DMS53 treated with DMSO at 0.1 percent for 48 hours (cell line): ENCODE measurements around the gene FIGN.
A peak's percentile ranks its signal among the peaks of the same experiment; 100 is the strongest.

ENCODE experiments used
- DNase-seq: peaks from one replicate; lab custom pipeline; 2025; ENCODE audit not compliant: unreplicated experiment; lab: John Stamatoyannopoulos, UW

The FIGN gene

GRCh38 chr2:163735685-163736432, at the start of gene FIGN:
FIGN (minus strand) TSS chr2:163736008; CDS start chr2:163734927, 1,081 bp downstream.
- DNase-seq = peak; percentile 74

GRCh38 chr2:163785162-163785561, 49.4 kb upstream of the FIGN start:
- DNase-seq = no peak

DNA sequence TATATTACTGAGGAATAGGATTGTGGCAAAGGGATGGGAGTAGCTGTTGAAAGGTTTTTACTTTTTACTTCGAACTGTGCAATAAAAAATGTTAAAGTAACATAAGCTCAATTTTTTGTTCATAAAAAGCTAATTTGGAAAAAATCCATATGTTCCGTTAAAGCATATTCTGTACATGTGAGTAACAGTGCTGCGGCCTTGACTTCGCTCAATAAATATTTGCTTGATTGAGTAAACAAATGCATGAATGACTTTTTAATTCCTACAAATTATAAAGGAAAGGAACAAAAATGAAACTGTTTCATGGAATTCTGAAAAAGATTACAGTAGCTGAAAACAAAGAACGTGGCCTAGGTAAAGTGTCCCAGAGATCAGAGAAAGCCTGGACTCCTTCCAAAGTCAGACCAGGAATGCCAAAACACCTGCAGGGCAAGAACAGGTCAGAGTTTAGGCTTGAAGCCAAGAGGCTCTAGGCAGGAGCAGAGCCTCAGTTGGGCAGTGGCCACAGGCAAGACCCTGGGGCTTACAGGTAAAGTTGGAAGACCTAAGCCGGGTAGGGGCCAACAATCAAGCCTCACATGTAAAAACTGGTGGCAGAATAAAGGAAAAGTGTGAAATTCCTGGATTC, 44.3 kb upstream of the FIGN start:
- DNase-seq = peak; percentile 59

- DNase-seq = no peak
Measured at GRCh38 chr2:163778045-163778781, 42.4 kb upstream of the FIGN start.

DNA sequence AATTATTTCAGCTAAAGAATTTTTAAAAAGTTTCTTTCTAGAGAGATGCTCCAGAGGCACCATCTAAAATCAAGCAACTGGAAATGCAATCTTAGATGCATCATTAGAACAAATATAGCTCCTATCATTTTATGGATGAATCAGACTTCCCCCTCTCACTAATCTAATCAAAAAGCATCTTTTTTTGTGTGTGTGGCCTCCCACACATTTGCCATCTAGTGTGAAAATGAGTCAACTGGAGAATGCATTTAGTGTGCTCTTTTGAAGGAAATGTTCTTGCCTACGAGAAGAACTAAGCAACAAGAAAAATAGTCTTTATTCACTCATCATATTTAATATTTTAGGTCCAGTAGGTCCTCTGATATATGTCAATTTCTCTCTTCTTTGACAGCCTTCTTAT, 39.5 kb upstream of the FIGN start:
- DNase-seq = no peak

DNA sequence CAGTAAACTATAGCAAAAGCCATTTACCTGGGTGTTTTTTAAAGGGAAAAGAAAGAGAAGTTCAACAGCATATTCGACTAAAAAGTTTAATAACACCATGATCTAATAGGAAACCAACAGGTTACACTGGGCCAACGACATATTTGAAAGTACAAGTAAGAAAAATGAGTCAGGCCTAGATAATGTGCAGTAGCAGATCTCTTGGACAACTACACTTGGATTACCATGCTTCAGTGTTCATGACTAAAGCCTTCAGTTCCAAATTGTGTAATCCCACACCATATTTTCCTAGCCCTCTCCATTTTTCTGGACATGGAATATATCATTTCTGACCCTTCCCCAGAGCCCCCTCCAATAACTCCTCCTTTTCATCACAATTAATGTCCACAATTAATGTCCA, 39.1 kb upstream of the FIGN start:
- DNase-seq = no peak

- no peak for DNase-seq
Measured at GRCh38 chr2:163773276-163773675, 37.5 kb upstream of the FIGN start.

GRCh38 chr2:163771596-163771995, 35.8 kb upstream of the FIGN start:
- no peak for DNase-seq

GRCh38 chr2:163768881-163769695, 33.3 kb upstream of the FIGN start:
- no peak for DNase-seq

GRCh38 chr2:163767097-163767496, 31.3 kb upstream of the FIGN start:
- DNase-seq = no peak

DNA sequence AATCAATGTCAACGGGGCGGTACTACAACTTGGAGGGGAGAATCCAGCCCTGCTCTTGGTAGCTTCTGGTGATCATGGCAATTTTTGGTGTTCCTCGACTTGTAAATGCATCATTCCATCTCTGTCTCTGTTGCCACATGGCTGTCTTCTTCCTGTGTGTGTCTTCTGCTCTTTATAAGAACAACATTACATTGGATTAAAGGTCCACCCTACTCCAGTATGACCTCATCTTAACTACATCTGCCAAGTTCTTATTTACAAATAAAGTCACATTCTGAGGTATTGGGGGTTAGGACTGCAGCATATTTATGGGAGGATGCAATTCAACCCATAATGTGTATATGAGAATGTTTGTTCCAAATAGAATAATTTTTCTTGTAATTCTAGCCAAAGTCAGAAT, 28.8 kb upstream of the FIGN start:
- DNase-seq = no peak

- DNase-seq = no peak
Measured at GRCh38 chr2:163759013-163759412, 23.2 kb upstream of the FIGN start.

DNA sequence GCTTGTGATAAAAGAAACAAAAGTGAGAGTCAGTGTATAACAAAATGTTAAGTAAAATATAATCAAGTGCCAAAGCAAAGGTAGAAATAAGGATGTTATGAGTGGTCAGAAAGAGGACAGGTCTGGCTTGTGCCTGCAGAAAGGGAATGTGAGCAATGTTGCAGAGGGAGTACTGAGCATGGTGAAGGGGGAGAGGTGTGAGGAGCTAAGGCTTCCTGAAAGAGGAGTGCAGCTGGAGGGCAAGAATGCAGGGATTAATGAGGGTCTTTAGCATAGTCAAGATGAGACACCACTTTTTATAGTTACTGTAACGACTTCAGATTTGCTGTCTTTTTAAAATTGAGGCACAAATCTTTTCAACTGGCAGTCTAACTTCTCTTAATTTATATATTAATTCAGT, 22.0 kb upstream of the FIGN start:
- no peak for DNase-seq

GRCh38 chr2:163756588-163756987, 20.8 kb upstream of the FIGN start:
- DNase-seq = no peak

DNA sequence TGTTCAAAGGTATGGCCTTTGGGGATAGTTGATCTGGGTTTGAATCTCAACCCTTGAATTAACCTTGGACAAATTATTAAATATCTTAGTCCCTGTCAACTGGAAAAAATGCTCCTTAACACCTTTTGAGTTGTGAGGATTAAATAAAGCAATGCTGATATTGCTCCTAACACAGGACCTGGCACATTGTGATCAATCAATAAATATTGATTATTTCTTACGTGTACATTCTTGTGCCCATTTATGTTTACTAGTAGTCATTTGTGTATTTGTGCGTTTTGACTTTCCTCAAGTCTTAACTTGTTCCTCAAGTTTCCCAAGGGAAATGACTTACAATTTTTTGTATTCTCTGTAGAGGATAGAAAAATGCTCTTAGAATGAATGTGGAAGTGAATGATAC, 19.6 kb upstream of the FIGN start:
- no peak for DNase-seq

DNA sequence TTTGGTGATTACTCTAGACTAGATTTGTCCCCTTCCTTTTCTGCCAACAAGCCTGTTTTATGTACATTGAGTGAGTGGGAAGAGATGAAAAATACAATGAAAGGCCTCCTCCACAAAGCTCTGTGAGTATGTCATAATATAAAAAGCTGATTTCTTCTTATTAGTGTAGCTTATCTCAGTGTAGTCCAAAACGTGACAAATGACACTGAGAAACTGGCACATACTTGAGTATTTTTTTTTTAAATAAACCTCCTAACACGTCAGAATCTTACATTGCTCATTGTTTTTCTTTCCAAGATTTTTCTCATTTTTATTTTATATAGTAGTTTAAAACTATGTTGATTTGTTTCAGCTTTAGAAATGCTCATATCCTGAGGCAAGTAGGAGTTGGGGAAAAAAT, 17.9 kb upstream of the FIGN start:
- DNase-seq = no peak

GRCh38 chr2:163752267-163752666, 16.5 kb upstream of the FIGN start:
- no peak for DNase-seq

DNA sequence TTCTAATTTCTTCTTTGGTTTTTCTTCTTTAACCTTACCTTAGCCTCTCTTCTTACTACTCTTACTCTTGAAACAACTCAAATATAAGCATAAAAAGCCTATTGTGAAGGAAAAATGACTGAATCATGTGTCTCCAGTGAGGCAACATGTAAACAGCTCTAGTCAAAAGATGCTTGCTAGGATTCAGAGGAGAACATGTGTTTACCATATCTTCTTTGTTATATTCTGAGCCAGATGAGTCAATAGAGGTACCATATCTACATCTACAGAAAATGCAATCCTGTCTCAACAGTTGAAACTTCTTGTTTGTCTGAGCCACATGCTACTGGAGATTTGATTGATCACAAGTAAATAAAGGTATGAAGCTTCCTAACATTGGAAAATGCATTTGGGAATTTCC, 15.9 kb upstream of the FIGN start:
- no peak for DNase-seq

DNA sequence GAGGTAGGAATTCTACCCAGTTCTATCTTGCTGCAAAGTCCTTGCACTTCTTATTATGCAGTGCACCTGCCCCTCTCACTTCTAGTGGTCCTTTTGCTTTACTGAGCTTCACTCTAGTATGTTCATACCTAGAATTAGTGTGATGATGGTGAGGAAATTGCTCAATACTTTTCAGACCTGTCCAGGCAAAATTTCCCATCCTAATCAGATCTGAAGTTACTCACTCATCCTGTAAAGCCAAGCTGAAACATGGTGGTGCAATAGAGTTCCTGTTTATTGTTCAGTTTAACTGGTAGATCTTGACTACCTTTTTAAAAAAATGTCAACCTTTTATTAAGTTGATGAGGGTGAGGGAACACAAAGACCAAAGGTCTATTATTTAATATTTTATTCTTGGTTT, 12.6 kb upstream of the FIGN start:
- DNase-seq = no peak

GRCh38 chr2:163741435-163741834, 5.6 kb upstream of the FIGN start:
- DNase-seq = no peak

DNA sequence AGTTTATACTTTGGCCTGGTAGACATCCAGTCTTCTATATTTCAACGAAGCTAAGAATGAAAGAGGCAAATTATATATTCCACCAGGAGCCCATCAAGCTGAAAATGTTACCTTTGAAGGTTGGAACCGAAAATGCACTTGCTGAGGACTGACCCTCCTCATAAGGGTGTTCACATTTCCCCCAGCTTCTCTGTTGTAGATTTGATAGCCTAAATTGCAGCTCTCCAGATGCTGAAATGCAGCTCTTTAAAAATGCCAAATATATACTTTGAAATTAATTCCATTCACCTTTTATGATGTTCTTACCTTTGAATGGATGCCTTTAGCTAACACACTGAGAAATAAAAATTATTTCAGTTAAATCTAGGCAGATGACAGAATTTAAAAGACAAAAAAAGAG, 1.8 kb upstream of the FIGN start:
- DNase-seq = no peak

DNA sequence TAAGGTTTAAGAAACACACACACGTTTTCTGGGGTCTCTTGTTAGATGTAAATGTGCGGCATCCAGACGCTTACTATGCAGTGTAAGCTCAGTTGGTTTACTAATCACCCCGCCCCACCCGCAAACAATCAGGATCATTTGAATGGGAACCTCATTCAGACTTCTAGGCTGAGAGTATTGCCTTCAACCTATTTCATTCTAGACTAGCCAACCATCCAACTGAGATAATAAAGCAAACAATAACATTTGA, 1.3 kb upstream of the FIGN start:
- no peak for DNase-seq
